T-helper 22 cell (primary cell): ENCODE results near the gene RASGRP4.
"Not testable (repeated sequence)": the region's sequence is repeated elsewhere in the genome, so short reads cannot be mapped to it uniquely, and the experiment has no call there.

Experiments
- DNase-seq: peaks from one replicate; pipeline ENCODE4 v3.0.0-alpha.2; 2020; ENCODE audit warnings: low read depth

Gene RASGRP4

GRCh38 chr19:38413416-38413815 is 12.6 kb downstream of the RASGRP4 start:
- DNase-seq, result no peak

GRCh38 chr19:38412961-38413360 is 13.1 kb downstream of the RASGRP4 start:
- no peak for DNase-seq

- no peak for DNase-seq
Measured at GRCh38 chr19:38412491-38412890, 13.5 kb downstream of the RASGRP4 start.

GRCh38 chr19:38411898-38412297 is 14.1 kb downstream of the RASGRP4 start:
- not testable (repeated sequence) for DNase-seq

GRCh38 chr19:38411041-38411712 is 14.8 kb downstream of the RASGRP4 start:
- no peak for DNase-seq

GRCh38 chr19:38410407-38410806 is 15.6 kb downstream of the RASGRP4 start:
- not testable (repeated sequence) for DNase-seq

GRCh38 chr19:38409631-38410133 is 16.3 kb downstream of the RASGRP4 start:
- DNase-seq, result no peak

- DNase-seq, result no peak
Measured at GRCh38 chr19:38405276-38405675, 20.7 kb downstream of the RASGRP4 start.

- DNase-seq, result no peak
Measured at GRCh38 chr19:38404858-38405257, 21.2 kb downstream of the RASGRP4 start.

- DNase-seq, result peak; percentile 96
Measured at GRCh38 chr19:38402967-38403674, 22.9 kb downstream of the RASGRP4 start, which contains the start of gene FAM98C. Gene FAM98C (plus strand): TSS chr19:38403093. CDS start chr19:38403154, 61 bp downstream.

GRCh38 chr19:38402623-38402966 is 23.4 kb downstream of the RASGRP4 start:
- DNase-seq, result no peak

GRCh38 chr19:38401148-38401547 is 24.9 kb downstream of the RASGRP4 start:
- no peak for DNase-seq

GRCh38 chr19:38400361-38400760 is 25.7 kb downstream of the RASGRP4 start:
- no peak for DNase-seq

GRCh38 chr19:38399537-38399936 is 26.5 kb downstream of the RASGRP4 start:
- DNase-seq, result no peak

- no peak for DNase-seq
Measured at GRCh38 chr19:38399081-38399480, 26.9 kb downstream of the RASGRP4 start.

- DNase-seq, result no peak
Measured at GRCh38 chr19:38395381-38396114, 30.5 kb downstream of the RASGRP4 start.

GRCh38 chr19:38394488-38394887 is 31.5 kb downstream of the RASGRP4 start:
- peak; percentile 61 for DNase-seq

- no peak for DNase-seq
Measured at GRCh38 chr19:38392707-38393308, 33.2 kb downstream of the RASGRP4 start.

- DNase-seq, result no peak
Measured at GRCh38 chr19:38391911-38392464, 34.0 kb downstream of the RASGRP4 start.

- DNase-seq, result no peak
Measured at GRCh38 chr19:38389957-38390924, 35.8 kb downstream of the RASGRP4 start.
